MM.1S (cell line): ENCODE measurements around the gene ACOT2.

Experiments
- CTCF ChIP-seq: fragments of 300-600 bp; sonication (generic); IDR thresholded peaks from 2 replicates; pipeline ENCODE4 v1.5.1; 2016; ENCODE audit warnings: antibody characterized with exemption, low read length, mixed read lengths
- EZH2 ChIP-seq: fragments of 300-600 bp; sonication (generic); optimal IDR thresholded peaks from 2 replicates; pipeline ENCODE3; 2017; ENCODE audit warnings: low read depth, mild to moderate bottlenecking, antibody characterized with exemption, low read length, mixed read lengths

- TF ChIP-seq CTCF (no peak), EZH2 (no peak)
These were observed 7.4 kb downstream of the ACOT2 start for GRCh38 chr14:73576391-73576790.
